Esophagus squamous epithelium (tissue), 4 donors: ENCODE measurements around the gene SRC.

Experiments used
- POLR2A ChIP-seq, 4 donors: fragments of 450-650 bp; IDR thresholded peaks; one replicate each; pipeline ENCODE4 v1.6.1; 2017; ENCODE audit warnings: antibody characterized with exemption in 4 of 4, mild to moderate bottlenecking in 4 of 4, moderate library complexity in 3 of 4
- TF ChIP-seq, protein P1 (sequence below), 6 experiments: fragments of 450-650 bp in 4 of 6; fragments of 200-600 bp in 2 of 6; sonication (generic) in 2 of 6; IDR thresholded peaks; one replicate each; pipeline ENCODE4 v1.5.1; 2016 to 2019; ENCODE audit warnings: antibody characterized with exemption in 6 of 6, mild to moderate bottlenecking in 4 of 6, moderate library complexity in 4 of 6

GRCh38 chr20:37401282-37401929 is 55.5 kb downstream of the SRC start:
- TF ChIP-seq, protein P1, sequence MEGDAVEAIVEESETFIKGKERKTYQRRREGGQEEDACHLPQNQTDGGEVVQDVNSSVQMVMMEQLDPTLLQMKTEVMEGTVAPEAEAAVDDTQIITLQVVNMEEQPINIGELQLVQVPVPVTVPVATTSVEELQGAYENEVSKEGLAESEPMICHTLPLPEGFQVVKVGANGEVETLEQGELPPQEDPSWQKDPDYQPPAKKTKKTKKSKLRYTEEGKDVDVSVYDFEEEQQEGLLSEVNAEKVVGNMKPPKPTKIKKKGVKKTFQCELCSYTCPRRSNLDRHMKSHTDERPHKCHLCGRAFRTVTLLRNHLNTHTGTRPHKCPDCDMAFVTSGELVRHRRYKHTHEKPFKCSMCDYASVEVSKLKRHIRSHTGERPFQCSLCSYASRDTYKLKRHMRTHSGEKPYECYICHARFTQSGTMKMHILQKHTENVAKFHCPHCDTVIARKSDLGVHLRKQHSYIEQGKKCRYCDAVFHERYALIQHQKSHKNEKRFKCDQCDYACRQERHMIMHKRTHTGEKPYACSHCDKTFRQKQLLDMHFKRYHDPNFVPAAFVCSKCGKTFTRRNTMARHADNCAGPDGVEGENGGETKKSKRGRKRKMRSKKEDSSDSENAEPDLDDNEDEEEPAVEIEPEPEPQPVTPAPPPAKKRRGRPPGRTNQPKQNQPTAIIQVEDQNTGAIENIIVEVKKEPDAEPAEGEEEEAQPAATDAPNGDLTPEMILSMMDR (IDR thresholded peaks at IDR 0.05), result no peak
- no peak for TF ChIP-seq POLR2A (IDR thresholded peaks at IDR 0.05)
